ENCODE data around the gene PHLDB2. TPM values are rescaled to one million over a fixed set of nuclear protein-coding genes. Genes with fewer than 3 reads are reported as not detected.

The PHLDB2 gene
- total RNA-seq, 1 experiment from 2014 or later = 13.2 TPM

- no peaks in the 10 kb centered on the region; a peak in 1 of 7 replicates for H3K36me3 Mint-ChIP-seq (ENCODE audit: insufficient read depth in 1 of 3, low read depth in 3 of 3)
- Histone ChIP-seq H4K91ac (ENCODE audit: insufficient read length, low read depth, low read length) (no peak overlapping the region), H3K79me1 (ENCODE audit: insufficient read depth, low read depth, low read length, poor library complexity, severe bottlenecking) (no peaks in the 10 kb centered on the region), H2BK120ac (ENCODE audit: low read depth, low read length, poor library complexity, severe bottlenecking) (no peak overlapping the region), H2AFZ (ENCODE audit: low read length) (no peak overlapping the region), H3K4ac (ENCODE audit: low read depth, low read length) (no peak overlapping the region), H2BK5ac (ENCODE audit: insufficient read length, low read length) (no peak overlapping the region), H2AK5ac (ENCODE audit: insufficient read length, low read length) (no peak overlapping the region), H3K14ac (ENCODE audit: insufficient read depth, low read length) (no peak overlapping the region), H3K23ac (ENCODE audit: insufficient read length, low read depth, low read length) (no peak overlapping the region), H3T11ph (ENCODE audit: low read length) (no peak overlapping the region), H2BK12ac (ENCODE audit: insufficient read length, low read depth, low read length) (no peak overlapping the region), H2BK20ac (ENCODE audit: low read depth, low read length, poor library complexity, severe bottlenecking) (no peak overlapping the region), H3K56ac (ENCODE audit: insufficient read length, low read depth, low read length) (no peak overlapping the region), H3K18ac (ENCODE audit: insufficient read length, low read depth, low read length) (no peak overlapping the region), H3K9ac (ENCODE audit: extremely low read depth, insufficient read length, low read length) (no peak overlapping the region), H3K27me3 (ENCODE audit: insufficient read depth, low read length) (no peaks in the 10 kb centered on the region), H3K79me2 (ENCODE audit: insufficient read depth, low read length) (no peaks in the 10 kb centered on the region), H3K4me1 (ENCODE audit: insufficient read depth, low read length) (no peaks in the 10 kb centered on the region), H3K27ac (ENCODE audit: insufficient read length, low read depth, low read length) (no peak overlapping the region), H2BK15ac (ENCODE audit: low read depth, low read length) (no peak overlapping the region), H4K20me1 (ENCODE audit: control insufficient read depth, insufficient read depth, insufficient read length) (no peaks in the 10 kb centered on the region), H3K9me3 (ENCODE audit: control insufficient read depth, low read depth, low read length) (no peaks in the 10 kb centered on the region), H4K8ac (replicated peaks; ENCODE audit: insufficient read length, low read depth, low read length) (no peak overlapping the region), H4K5ac (ENCODE audit: insufficient read length, low read depth, low read length) (no peak overlapping the region), H3K4me2 (ENCODE audit: insufficient read depth, insufficient read length, low read length) (no peak overlapping the region), H3K23me2 (ENCODE audit: insufficient read length, low read depth, low read length, poor library complexity, severe bottlenecking) (no peaks in the 10 kb centered on the region)
- H3K27me3 Mint-ChIP-seq (ENCODE audit: low read depth) = no peaks in the 10 kb centered on the region
- peaks cover 6 to 9% of the 10 kb centered on the region in 2 experiments for H3K4me1 Mint-ChIP-seq
- H3K9me3 Mint-ChIP-seq = no peaks in the 10 kb centered on the region
- peak; percentile 92 for TF ChIP-seq CTCF (conservative IDR thresholded peaks at IDR 0.05)
- DNase-seq = peak; percentile 80
- no peak overlapping the region for H3K4me3 Mint-ChIP-seq
- no CpG with 5 or more reads among the region's 8 CpGs for WGBS (ENCODE audit: extremely low coverage, insufficient read length, low lambda C conversion rate)
- no peak overlapping the region; a peak in 1 of 7 replicates for H3K27ac Mint-ChIP-seq
Measured at GRCh38 chr3:111967651-111968274, 108.7 kb downstream of the PHLDB2 start.

Measured in H9 (cell line).